CD4-positive, alpha-beta T cell (primary cell): ENCODE data around the gene ECT2. TPM values are rescaled to one million over a fixed set of nuclear protein-coding genes. Genes with fewer than 3 reads are reported as not detected.
A peak's percentile ranks its signal among the peaks of the same experiment; 100 is the strongest.

ENCODE experiments used
- ATAC-seq: fragments of 200-7000 bp; cut with Tn5 transposase; one replicate; pipeline ENCODE4 v1.10.0; 2022; ENCODE audit warnings: mild to moderate bottlenecking; ENCODE audit not compliant: poor library complexity
- CTCF ChIA-PET: fragments of 350-600 bp; sonication (Branson Sonifier 250); formaldehyde crosslinking; loops from one replicate; lab custom pipeline; 2021; ENCODE audit warnings: antibody characterized with exemption, inconsistent platforms; lab: Charles Lee
- POLR2A ChIA-PET: fragments of 350-600 bp; sonication (Branson Sonifier 250); formaldehyde crosslinking; loops from one replicate; lab custom pipeline; 2021; ENCODE audit warnings: antibody characterized with exemption, inconsistent platforms; lab: Charles Lee
- DNase-seq, 14 experiments: peaks; one replicate each; pipeline ENCODE4 v3.0.0-alpha.2; 2013 to 2020; ENCODE audit warnings: mixed read lengths in 2 of 14
- H3K27ac ChIP-seq, 2 donors: one replicate each; pipeline versions ENCODE4 v1.5.1 to v1.7.0; 2013; ENCODE audit warnings: low read length in 2 of 2, low read depth in 1 of 2, mild to moderate bottlenecking in 1 of 2
- H3K27me3 ChIP-seq, 2 experiments: 1 replicate in 1 of 2; 2 replicates in 1 of 2; pipeline versions ENCODE4 v1.6.1 to v1.7.0; 2013; ENCODE audit warnings: low read length in 2 of 2, control low read depth in 1 of 2, mild to moderate bottlenecking in 1 of 2, moderate library complexity in 1 of 2; ENCODE audit not compliant: insufficient read depth in 2 of 2, control insufficient read depth in 1 of 2
- H3K36me3 ChIP-seq: one replicate; pipeline ENCODE4 v1.6.1; 2013; ENCODE audit warnings: low read length, control low read depth; ENCODE audit not compliant: insufficient read depth
- H3K4me1 ChIP-seq: one replicate; pipeline ENCODE4 v1.6.1; 2013; ENCODE audit warnings: low read length, control low read depth; ENCODE audit not compliant: insufficient read depth
- H3K4me3 ChIP-seq: one replicate; pipeline ENCODE4 v1.5.1; 2013; ENCODE audit warnings: mild to moderate bottlenecking, low read length, moderate library complexity
- H3K9me3 ChIP-seq, 2 experiments: 1 replicate in 1 of 2; 2 replicates in 1 of 2; pipeline versions ENCODE4 v1.6.1 to v1.7.0; 2013; ENCODE audit warnings: low read length in 2 of 2, mild to moderate bottlenecking in 2 of 2, control low read depth in 1 of 2, moderate library complexity in 1 of 2; ENCODE audit not compliant: control insufficient read depth in 1 of 2, insufficient read depth in 1 of 2
- H3K27ac Mint-ChIP-seq: one replicate; pipeline ENCODE4 v1.8.0; 2020; ENCODE audit warnings: mixed read lengths
- H3K27me3 Mint-ChIP-seq: one replicate; pipeline ENCODE4 v1.8.0; 2021; ENCODE audit warnings: mixed read lengths
- H3K36me3 Mint-ChIP-seq: one replicate; pipeline ENCODE4 v1.8.0; 2021; ENCODE audit warnings: low read depth, mixed read lengths
- H3K4me1 Mint-ChIP-seq: one replicate; pipeline ENCODE4 v1.8.0; 2021; ENCODE audit warnings: low read depth, mixed read lengths
- H3K4me3 Mint-ChIP-seq: one replicate; pipeline ENCODE4 v1.8.0; 2020; ENCODE audit warnings: mild to moderate bottlenecking, mixed read lengths
- H3K9me3 Mint-ChIP-seq: one replicate; pipeline ENCODE4 v1.8.0; 2020; ENCODE audit warnings: mixed read lengths
- CTCF ChIP-seq: fragments of 200-600 bp; IDR thresholded peaks from one replicate; pipeline ENCODE4 v1.8.0; 2022; ENCODE audit warnings: antibody characterized with exemption, mild to moderate bottlenecking
- intact Hi-C, 2 experiments: fragments of 100-400 bp; cut with DNase I in 1 of 2; cut with micrococcal nuclease in 1 of 2; formaldehyde crosslinking; loops; one replicate each; pipeline versions ENCODE4 v1.15.1 to v1.9.0; 2023 to 2025; cut with DNase I, micrococcal nuclease
- total RNA-seq, 174 experiments: library from RNA in 2 of 174; stranded (reverse) in 2 of 174; gene quantifications; one replicate each; pipeline ENCODE4 v1.2.3 and lab custom pipeline; 2021 to 2026

The ECT2 gene
- total RNA-seq, 2 experiments from 2014 or later = 0.71 to 1.1 TPM

GRCh38 chr3:172726380-172726779, 24.1 kb upstream of the ECT2 start:
- H3K27me3 ChIP-seq = no peaks in the 10 kb centered on the region
- DNase-seq (peak in 1 of 14 experiments; percentile 17), ATAC-seq (no peak)
- no peaks in the 10 kb centered on the region for H3K36me3 ChIP-seq
- peaks cover 0 to 4% of the 10 kb centered on the region in 2 experiments for H3K9me3 ChIP-seq
- no peak overlapping the region for H3K4me3 Mint-ChIP-seq
- intact Hi-C loops = no loop called here
- no peak overlapping the region for H3K27ac Mint-ChIP-seq
- no peak overlapping the region for H3K4me3 ChIP-seq
- H3K9me3 Mint-ChIP-seq = peaks cover 5% of the 10 kb centered on the region
- no peaks in the 10 kb centered on the region for H3K36me3 Mint-ChIP-seq
- TF ChIP-seq CTCF = no peak
- no peak overlapping the region for H3K27ac ChIP-seq
- H3K4me1 Mint-ChIP-seq = no peaks in the 10 kb centered on the region
- CTCF ChIA-PET = interaction anchor here (1.1 to 1.4 kb wide), 2 partner anchors 16 to 29 kb away, joined by 3 read pairs; partner anchors contain the start of gene NCEH1
- peaks cover 5% of the 10 kb centered on the region for H3K27me3 Mint-ChIP-seq
- no peaks in the 10 kb centered on the region for H3K4me1 ChIP-seq
- POLR2A ChIA-PET = no interaction called here

GRCh38 chr3:172735014-172735413, 15.5 kb upstream of the ECT2 start:
- no peak overlapping the region for H3K27ac Mint-ChIP-seq
- H3K36me3 Mint-ChIP-seq = no peaks in the 10 kb centered on the region
- H3K27me3 Mint-ChIP-seq = no peaks in the 10 kb centered on the region
- H3K9me3 Mint-ChIP-seq = no peaks in the 10 kb centered on the region
- no peak overlapping the region for H3K27ac ChIP-seq
- no peak for TF ChIP-seq CTCF
- H3K9me3 ChIP-seq = no peaks in the 10 kb centered on the region
- H3K4me3 Mint-ChIP-seq = no peak overlapping the region
- ATAC-seq (no peak), DNase-seq (no peak)
- no peaks in the 10 kb centered on the region for H3K4me1 Mint-ChIP-seq
- ChIA-PET CTCF (no interaction called here), POLR2A (no interaction called here)
- H3K36me3 ChIP-seq = no peaks in the 10 kb centered on the region
- intact Hi-C loops = no loop called here
- no peaks in the 10 kb centered on the region for H3K4me1 ChIP-seq
- no peaks in the 10 kb centered on the region for H3K27me3 ChIP-seq
- no peak overlapping the region for H3K4me3 ChIP-seq

DNA sequence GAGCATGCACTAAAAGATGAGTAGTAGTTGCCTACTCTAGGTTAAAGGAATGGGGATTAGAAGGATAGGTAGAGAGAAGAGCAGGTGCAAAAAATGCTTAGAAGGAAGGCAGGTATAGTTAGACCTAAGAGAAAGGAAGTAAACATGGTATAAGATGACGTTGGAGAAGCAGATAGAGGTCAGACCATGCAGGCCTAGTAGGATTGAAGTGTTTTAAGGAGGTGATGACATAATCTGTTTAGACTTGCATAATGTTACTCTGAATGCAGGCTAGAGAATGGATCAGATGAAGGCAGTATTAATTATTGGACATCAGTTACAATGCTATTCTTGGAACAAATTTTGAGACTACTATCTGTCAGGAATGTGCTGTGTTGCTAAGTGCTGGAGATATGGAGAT, 11.1 kb upstream of the ECT2 start:
- Histone ChIP-seq H3K27me3 (no peaks in the 10 kb centered on the region), H3K4me3 (no peak overlapping the region), H3K36me3 (no peaks in the 10 kb centered on the region), H3K4me1 (no peaks in the 10 kb centered on the region), H3K9me3 (no peaks in the 10 kb centered on the region), H3K27ac (no peak overlapping the region)
- DNase-seq (no peak), ATAC-seq (no peak)
- H3K36me3 Mint-ChIP-seq = no peaks in the 10 kb centered on the region
- no peak for TF ChIP-seq CTCF
- no peaks in the 10 kb centered on the region for H3K9me3 Mint-ChIP-seq
- H3K27ac Mint-ChIP-seq = no peak overlapping the region
- intact Hi-C loops = no loop called here
- POLR2A ChIA-PET = no interaction called here
- CTCF ChIA-PET = no interaction called here
- no peak overlapping the region for H3K4me3 Mint-ChIP-seq
- no peaks in the 10 kb centered on the region for H3K27me3 Mint-ChIP-seq
- no peaks in the 10 kb centered on the region for H3K4me1 Mint-ChIP-seq
